Islet precursor cell (in vitro differentiated cells): ENCODE data around the gene LEF1.

Source experiments
- DNase-seq: peaks from one replicate; pipeline ENCODE4 v3.0.0-alpha.2; 2018

Gene LEF1

DNA sequence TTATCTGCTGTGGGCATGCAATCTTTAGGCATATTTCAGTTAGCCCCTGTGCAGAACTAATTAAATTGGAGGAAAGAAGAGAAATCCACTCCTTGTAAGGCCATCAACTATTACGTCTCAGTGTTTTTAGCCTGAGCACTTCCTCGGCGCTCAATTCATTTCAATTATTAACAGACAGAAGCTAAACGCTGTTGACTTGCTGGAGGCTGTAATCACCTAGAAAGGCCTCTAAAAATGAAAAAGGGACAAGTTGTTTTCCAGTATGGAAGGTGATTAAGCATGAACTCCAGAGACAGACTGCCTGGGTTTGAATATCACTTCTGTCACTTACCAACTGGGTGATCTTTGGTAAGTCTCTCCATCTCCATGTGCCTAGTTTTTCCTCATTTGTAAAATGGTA lies 59.6 kb downstream of the LEF1 start:
- DNase-seq, result no peak

DNA sequence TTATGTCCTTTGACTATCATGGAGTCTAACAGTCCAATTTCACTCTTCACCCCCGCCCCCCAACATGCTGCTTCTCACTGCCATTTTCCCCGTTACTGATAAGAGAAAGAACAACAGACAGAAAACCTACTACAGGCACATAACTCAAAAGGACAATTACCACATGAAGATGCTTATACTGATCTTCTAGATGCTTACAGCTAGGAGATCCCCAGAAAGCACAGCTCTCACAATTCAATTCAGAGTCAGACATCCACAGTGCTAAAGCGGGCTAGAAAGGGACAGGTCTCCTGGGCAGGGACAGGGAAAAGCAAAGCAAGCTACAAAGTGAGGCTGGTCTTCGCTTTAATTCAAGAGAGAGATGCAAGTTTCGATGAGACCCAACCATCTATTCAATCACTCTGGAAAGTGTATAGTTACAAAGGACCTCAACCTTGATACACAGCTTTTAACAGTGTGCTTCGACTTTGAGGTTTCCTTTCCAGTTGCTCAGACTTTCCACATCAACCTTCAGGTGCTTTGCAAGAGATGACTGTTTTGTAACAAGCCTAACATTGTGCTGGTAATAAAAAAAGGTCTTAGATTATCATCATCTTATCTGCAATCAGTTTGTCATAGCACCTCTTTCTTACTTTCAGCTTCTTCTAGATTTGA lies 60.9 kb downstream of the LEF1 start:
- DNase-seq, result no peak

DNA sequence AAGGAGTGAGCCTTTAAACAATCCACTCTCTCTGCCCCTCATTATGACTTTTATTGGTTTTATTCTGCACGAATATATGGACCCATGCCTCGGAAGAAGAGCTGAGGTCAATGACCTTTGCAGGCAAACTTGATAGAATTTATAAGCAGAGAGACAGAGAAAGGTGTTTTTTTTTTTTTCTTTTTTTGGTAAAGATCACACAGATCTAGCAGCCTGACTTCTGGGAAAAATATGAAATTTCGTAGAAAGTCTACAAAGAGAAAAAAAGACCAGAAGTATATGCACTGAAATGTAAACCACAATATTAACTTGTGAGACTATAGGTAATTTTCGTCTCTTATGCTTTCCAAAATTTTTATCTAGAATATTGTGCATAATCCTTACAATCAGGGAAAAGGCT lies 61.6 kb downstream of the LEF1 start:
- no peak for DNase-seq

DNA sequence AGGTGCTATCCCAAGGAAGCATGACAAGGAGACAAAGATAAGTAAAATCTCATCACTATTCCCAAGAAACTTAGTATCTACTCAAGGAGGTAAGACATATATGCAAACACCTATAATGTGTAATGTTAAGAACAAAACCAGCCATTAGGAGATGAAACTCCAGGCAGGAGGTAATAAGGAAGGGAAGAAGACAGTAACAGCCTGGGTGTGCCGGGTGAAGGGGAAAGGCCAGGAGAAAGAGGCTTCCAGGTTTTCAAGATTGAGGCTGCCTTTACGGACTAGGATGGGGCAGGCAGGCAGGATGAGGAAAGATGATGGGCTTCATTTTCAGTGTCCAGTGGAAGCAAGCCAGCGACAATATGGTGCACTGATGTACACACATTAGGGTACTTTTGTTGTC lies 62.5 kb downstream of the LEF1 start:
- no peak for DNase-seq

DNA sequence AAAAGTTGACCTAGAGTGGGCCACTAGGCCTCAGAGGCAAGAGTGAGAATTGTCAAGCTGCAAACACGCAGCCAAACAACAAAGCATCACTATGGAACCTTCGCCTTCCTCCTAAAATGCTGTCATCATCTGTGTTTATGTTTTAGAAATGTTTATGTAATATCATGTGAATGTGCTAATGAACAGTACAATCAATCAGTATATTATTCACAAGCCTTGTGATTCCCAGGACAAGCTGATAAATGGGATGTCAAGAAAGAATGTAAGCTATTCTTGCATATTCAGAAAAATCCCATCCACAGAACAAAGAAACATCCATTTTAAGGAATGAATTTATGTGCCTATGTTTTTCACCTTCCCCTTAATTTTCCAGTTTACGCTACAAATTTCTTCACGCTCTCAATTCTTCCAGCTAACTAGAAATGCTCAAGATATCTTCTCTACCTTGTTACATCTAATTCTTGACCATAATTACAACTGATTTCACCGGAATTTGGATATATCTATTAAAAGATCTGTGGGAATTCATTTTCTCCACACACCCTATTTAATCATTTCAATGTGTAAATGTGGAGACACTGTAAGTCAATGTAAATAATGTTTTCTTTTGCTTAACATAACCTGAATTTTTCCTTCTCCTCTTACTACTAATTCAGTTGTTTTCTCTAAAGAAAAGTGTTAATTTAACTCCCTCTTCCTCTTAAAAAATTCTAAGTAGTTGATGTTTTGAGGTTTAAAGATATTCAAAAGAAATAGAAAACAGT lies 65.5 kb downstream of the LEF1 start:
- no peak for DNase-seq

DNA sequence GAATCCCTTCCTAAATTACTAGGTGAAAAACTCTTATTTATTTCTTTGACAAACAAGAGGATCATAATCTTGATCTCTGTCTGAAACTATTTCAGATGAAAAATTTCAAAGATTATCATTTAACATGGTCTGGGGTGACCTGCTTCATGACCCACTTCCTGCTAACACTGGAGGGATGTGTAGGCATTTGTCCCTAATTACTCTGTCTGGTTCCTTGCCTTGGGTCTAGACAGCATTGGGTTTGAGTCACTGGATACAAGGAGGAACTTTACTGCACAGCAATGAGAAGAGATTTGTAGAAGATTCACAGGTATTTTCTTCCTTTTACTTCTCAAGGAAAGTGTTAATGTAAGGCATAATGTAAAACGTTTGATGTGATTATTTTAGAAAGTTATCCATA lies 67.9 kb downstream of the LEF1 start:
- DNase-seq, result no peak

DNA sequence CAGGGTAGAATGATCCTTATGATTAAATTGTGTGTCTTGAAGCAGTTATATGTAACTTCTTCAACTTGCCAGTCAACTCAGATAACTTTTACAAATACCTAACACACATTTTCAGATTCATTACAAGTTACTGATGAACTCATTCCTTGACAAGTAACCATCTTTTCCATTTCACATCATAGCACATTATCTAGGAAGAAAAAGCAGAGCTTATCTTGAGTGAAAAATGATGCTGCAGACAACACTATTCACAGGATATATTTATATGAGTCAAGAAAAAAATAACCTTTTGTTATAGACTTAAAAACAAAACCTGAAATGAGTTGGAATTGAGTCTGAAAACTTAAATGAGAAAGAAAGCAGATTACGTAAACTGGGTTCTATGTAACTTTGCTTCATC lies 68.9 kb downstream of the LEF1 start:
- DNase-seq, result no peak

DNA sequence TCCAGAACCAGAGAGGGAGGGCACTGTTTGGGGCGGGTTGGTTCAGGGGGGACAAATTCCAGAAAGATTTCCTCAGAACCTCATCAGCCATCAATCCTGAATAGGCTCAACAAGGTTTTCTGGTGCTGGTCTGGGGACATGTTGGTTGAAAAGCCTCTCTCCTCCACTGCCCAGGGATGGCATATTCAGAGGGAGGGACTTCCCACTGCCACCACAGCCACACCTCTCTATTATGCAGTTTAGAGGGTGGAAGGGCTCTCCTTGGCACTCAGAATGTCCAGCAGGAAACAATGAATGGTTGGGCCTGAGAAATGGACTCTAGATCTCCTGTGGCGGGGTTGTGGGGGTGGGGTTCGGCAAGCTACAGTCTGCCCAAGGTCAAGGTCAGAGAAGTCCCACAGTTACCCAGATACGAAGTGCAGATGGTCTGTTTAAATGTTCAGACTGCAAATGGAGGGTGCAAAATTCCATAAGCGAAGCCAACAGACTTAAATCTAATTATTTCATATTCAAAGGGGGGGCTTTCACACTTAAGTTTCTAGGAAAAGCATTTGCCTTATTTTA lies 70.7 kb downstream of the LEF1 start:
- DNase-seq, result no peak

DNA sequence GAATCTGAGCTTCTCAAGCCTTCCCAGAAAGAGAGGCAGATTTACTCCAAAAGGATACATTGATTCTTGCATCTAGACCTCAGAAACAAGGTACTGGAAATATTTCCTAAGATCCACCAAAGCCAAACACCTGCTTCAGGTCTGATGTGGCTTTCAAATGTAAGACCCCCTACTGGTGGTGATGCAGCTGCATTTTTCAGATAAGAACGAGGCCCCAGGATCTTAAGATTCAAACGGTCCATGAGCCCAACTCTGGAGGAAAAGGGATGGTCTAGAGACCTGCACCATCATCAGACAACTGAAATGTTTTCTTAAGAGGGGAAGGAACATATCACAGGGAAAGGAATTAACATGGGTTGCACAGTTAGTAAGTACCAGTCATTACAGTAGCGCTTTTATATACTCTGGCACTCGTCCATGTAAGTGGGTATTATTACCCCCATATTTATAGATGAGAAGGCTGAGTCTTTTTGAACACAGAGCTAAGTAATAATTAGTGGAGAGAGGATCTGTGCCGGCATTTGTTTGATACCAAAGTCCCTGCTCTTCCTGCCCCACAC lies 73.7 kb downstream of the LEF1 start:
- no peak for DNase-seq

DNA sequence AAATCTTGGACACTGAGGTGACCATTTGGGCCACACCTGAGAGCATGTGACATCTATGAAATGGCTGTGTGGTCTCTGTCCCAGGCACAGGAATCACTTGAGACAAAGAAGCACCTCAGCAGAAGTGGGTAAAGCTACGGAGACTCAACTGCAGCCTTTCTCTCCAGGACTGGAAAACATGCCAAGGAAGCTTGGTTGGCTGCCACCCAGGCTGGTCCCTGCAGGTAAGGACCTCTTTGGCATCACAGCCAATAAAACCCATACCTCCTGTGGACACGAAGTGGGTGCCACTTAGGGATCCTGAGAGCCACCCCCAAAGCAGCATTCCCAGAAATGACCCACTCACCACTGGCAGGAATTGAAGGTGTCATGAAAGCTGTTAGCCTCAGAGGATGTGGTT lies 74.6 kb downstream of the LEF1 start:
- DNase-seq, result no peak

DNA sequence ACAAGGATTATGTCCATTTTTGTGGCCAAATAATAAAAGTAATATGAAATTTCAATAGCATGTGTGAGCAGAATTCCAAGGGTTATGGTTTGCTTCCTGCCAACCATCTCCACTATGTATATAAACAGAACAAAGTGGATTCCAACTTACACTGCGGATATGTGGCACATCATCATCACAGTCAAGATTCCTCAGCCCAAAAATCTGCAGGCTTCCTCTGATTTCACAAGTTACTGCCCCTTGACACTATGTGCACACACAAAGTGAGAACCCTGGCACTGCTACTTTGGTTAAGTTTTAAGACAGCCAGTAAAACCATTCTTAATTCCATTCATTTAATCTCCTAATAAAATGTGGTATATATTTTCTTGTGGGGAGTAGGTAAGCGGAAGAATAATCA lies 76.4 kb downstream of the LEF1 start:
- no peak for DNase-seq

DNA sequence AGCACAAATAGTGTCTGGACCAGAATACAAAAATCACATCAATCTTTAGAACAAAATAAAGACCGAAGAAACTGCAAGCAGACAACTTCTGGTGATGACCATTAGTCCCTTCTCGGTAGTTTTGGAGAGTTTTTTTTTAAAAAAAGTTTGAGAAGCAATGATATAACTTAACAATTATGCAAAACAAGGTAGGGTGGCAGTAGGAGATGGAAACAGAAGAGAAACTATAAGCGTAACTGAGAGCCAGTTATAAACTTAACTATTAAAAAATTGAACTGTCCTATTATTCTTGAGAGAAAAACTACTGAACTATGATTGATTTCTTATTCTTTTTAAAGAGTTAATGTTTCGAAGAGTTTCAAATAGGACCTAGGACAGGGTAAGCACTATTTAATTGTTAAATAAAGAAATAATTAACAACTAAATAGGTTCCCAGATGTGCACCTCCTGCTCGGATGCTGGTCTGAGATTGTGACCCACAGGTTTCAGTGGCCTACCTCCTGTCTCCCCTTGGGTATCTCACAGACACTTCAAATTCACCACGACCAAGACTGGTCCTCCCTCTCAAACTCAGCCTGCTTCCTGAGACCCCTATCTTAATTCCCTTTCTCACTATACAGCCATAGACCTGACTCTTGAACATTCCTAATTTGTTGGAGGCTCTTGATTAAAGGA lies 81.3 kb downstream of the LEF1 start:
- DNase-seq, result no peak

DNA sequence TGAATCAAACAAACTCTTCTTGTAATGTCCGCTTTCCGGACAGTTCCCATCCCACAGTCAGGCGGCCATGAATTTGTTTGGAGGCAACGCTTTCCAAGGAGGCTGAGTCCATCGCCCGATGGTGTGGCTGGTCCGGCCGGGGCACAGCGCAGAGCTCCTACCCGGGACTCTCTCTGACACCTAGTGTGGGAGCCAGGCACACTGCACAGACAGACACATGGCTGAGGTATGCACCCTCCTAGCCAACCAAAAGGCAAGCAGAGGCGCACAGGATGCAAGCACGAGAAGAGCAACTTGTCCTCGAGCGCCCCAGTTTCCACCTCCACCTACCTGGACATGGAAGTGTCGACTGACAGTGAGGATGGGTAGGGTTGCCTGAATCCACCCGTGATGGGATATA lies 87.5 kb downstream of the LEF1 start:
- no peak for DNase-seq

DNA sequence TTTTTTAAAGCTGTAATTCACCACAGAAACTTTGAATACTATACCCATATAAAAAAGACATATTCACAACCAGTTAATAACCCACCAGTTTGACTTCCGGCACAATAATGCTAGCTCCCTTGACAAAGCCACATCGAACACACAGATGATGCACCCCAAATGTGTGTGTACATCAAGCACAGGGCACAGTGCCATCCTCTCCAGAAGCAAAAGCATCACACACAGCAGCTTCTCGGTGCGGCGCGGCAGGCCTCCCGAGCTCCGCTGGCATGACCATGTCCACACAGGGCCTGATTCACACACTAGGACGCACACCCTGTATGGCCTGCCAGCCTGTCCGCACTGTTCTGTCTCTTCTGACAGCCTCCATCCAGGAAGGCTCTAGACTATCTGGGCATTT lies 88.0 kb downstream of the LEF1 start:
- DNase-seq, result no peak

DNA sequence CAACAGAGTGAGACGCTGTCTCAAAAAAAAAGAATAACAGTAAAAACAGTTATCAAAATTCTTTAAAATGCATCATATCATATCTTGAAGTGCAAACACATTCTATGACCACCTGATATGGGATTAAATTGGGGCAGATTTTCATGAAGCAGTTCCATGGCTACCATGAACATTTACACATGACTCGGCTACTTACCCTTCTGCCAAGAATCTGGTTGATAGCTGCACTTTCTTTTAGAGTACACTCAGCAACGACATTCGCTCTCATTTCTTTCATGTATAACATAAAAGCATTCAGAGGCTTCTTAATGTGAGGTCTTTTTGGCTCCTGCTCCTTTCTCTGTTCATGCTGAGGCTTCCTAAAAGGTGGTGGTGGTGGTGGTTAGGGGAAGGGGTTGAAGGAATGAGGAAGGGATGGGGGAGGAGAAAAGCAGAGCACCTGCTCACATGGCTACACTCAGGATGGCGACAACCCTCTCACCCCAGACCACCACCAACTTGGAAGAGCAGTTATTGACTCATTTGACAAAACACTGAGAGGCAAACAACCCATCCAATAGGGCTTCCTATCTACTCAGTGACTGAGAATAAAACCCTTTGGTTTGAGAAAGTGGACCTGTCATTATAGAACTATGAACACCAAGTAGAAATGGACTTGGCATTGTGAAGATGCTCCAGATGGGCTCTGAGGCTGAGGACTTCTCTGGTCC lies 90.6 kb downstream of the LEF1 start:
- no peak for DNase-seq

DNA sequence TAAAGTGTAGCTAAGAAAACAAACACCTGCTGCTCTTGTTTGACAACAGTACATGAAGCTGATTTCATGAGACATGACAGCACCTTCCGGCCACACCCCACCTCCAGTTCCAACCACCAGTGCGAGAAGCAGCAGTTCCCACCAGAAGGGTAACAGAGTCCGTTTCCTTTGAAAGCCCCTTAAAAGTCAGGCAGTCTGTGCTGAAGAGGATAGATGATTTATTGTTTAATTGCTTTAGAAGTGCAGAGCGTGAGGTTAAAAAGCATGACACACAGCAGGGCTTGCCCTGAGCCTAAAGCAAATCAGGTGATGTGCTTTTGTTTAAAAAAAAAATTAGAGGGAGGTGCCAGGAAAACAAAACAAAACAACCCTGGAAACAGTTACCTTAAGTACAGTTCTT lies 96.4 kb downstream of the LEF1 start:
- no peak for DNase-seq

DNA sequence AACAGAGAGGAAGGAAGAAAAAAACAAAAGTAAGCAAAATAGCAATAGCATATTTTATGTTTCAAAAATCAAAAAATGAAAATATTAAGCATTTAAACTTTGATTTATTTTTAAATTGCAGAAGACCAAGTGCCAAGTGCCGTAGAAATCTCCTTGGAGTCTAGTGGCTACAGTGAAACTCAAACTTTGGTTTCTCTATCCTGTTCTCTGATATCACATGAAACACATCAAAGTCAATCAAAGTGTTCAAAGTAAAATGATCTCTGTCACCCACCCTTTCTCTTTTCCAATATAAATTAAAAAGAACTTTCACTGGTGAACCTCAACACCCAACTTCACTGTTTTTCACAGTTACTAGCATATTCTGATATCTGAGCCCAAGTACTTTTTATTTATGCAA lies 98.0 kb downstream of the LEF1 start:
- no peak for DNase-seq

DNA sequence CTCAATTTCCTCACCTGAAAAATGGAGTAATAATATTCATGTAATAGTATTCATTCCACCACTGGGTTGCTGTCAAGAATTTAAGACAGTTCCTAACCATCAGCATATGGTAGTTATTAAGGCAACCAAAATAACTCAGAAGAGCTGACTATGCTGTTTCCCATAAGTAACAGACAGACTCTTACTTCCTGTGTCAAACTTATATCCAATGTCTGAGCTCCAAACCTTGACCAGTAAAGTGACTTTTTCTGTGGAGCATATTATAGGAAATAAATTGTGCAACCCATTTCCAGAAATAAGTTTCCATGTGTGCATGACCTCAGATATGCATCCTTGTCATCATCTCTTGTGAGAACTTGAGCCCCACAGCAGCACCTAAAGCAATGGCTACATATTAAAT lies 100.3 kb downstream of the LEF1 start:
- DNase-seq, result no peak

DNA sequence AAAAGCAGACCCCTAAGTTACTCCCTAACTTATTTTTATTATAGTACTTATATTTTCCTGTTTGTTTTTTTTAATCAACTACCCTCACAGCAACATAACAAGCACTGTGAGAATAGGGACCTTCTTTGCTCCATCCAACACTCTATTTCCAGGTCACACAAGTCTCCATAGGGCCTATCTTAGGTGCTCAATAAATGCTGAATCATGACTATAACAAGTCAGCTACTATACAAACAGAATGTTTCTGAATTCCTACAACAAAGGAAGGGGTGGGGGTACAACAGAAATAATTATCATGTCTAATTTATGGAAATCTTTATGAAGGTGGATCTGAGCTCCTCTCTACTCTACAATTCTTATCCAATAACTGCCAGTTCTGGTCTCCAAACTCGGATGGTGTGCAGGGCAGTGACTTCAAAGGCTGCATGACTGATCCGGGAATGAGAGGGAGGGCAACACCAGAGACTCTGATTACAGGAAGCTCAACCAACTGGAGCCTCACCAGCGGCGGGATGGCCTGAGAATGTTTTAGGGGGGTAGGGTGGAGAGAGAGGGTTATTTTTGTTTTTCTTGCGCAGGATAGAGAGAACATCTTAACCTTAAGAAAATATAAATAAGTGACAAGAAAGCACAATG lies 107.9 kb downstream of the LEF1 start:
- peak; percentile 70 for DNase-seq

DNA sequence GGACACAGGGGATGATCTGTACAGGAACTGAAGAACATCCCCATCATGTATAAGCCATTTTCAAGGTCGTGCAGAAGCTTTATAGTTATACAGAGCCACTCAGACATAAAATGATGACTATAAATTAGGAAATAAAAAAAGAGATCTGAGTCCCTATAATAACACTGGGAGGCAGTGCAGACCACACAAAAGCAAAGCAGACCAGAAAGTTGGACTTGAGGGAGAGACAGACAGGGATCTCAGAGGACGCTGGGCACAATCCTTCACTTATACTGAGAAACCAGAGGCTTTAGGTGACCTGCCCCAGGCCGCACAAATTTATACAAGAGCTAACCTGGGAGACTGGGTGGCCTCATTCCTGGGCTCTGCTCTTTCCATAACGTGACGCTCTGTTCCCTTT lies 108.6 kb downstream of the LEF1 start:
- peak; percentile 76 for DNase-seq

DNA sequence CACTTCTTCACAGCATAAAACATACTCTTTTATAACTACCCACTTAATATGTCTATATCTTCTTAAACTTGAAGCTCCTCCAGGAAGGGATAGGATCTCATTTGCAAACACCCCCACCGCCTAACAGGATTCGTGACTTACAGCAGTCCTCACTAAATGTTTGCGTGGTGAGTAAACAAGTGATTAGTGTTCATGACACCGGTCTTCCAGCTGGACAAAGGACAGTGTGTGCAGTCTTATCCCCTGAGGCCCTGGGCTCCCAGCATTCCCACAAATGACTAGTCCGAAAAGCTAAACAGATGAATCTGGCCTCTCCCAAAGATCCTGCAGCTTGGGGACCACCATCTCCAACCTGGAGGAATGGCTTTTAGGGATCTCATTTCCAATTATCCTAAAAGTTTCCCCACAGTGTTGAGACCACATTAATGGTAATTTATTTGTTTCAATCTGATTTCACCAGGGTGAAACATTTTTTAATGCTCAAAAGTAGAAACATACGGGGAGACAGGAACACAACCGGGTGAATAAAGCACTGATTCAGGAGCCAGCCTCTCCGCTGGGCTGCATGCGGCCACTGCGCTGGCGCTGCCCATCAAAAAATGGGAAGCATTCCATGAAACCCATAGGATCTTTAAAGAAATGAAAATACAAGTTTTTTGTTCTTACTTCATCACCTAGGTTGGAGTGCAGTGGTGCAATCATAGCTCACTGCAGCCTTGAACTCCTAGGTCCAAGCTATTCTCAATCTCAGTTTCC lies 109.9 kb downstream of the LEF1 start:
- peak; percentile 97 for DNase-seq

DNA sequence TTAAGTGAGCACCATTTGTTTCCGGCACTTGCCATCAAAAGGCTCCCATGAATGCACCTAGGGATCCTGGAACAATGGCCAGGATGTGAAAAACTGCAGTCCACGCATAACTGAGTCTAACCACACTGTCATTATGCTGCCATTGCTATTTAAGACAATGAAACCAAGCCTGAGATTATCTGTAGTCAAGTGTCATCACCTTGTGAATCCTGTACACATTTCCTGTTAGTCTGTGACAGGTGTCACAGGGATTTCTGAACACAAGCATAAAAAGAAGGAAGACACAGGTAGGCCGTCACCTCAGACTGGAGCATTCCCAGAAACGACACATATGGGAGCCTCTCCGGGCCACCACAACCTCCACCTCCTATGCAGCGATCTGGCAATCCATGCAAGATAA lies 112.3 kb downstream of the LEF1 start:
- no peak for DNase-seq
